Activated T-helper 1 cell treated with anti-CD3 and anti-CD28 coated beads, Interleukin-2, amount 50 U/mL, for 16 hours (primary cell): ENCODE data around the gene SPATA1.
"Not testable (repeated sequence)": the region's sequence is repeated elsewhere in the genome, so short reads cannot be mapped to it uniquely, and the experiment has no call there.

ENCODE experiments used
- DNase-seq, 2 donors: peaks; one replicate each; pipeline ENCODE4 v3.0.0-alpha.2; 2020; ENCODE audit warnings: low read depth in 1 of 2, low spot score in 1 of 2

Gene SPATA1

GRCh38 chr1:84587099-84587498, 80.9 kb downstream of the SPATA1 start:
- DNase-seq = no peak

- not testable (repeated sequence) for DNase-seq
Measured at GRCh38 chr1:84594959-84595358, 88.8 kb downstream of the SPATA1 start.

GRCh38 chr1:84597011-84597410, 90.8 kb downstream of the SPATA1 start:
- DNase-seq = no peak

GRCh38 chr1:84598418-84598817, 92.2 kb downstream of the SPATA1 start:
- no peak for DNase-seq

- no peak for DNase-seq
Measured at GRCh38 chr1:84598846-84599741, 92.9 kb downstream of the SPATA1 start.

GRCh38 chr1:84600796-84601195, 94.6 kb downstream of the SPATA1 start:
- DNase-seq = no peak

GRCh38 chr1:84603223-84603622, 97.0 kb downstream of the SPATA1 start:
- DNase-seq = no peak

GRCh38 chr1:84603941-84604830, 98.0 kb downstream of the SPATA1 start:
- DNase-seq = no peak

- DNase-seq = no peak
Measured at GRCh38 chr1:84605157-84605556, 99.0 kb downstream of the SPATA1 start.

- DNase-seq = no peak
Measured at GRCh38 chr1:84606977-84607376, 100.8 kb downstream of the SPATA1 start.

GRCh38 chr1:84611091-84611490, 104.9 kb downstream of the SPATA1 start:
- DNase-seq = no peak

GRCh38 chr1:84611796-84612195, 105.6 kb downstream of the SPATA1 start:
- DNase-seq = no peak

- no peak for DNase-seq
Measured at GRCh38 chr1:84613026-84613425, 106.8 kb downstream of the SPATA1 start.

- no peak for DNase-seq
Measured at GRCh38 chr1:84613887-84614286, 107.7 kb downstream of the SPATA1 start.

- DNase-seq = no peak
Measured at GRCh38 chr1:84615790-84616189, 109.6 kb downstream of the SPATA1 start.
